HG02763 (cell line): Measurements from ENCODE around the gene TAF15.

ENCODE experiments used
- ATAC-seq: cut with Tn5 transposase; IDR thresholded peaks from one replicate; pipeline ENCODE4 v1.9.1; 2021; ENCODE audit warnings: mild to moderate bottlenecking, moderate library complexity; ENCODE audit not compliant: unreplicated experiment

Gene TAF15

GRCh38 chr17:35816723-35817122, 7.4 kb downstream of the TAF15 start:
- no peak for ATAC-seq

GRCh38 chr17:35817196-35817595, 7.9 kb downstream of the TAF15 start:
- no peak for ATAC-seq

GRCh38 chr17:35819455-35819854, 10.2 kb downstream of the TAF15 start:
- ATAC-seq: no peak

GRCh38 chr17:35821308-35821707, 12.0 kb downstream of the TAF15 start:
- ATAC-seq: no peak

- ATAC-seq: no peak
These were observed 15.9 kb downstream of the TAF15 start for GRCh38 chr17:35825206-35825605.

- no peak for ATAC-seq
These were observed 31.8 kb downstream of the TAF15 start for GRCh38 chr17:35841101-35841500.

- no peak for ATAC-seq
These were observed 32.2 kb downstream of the TAF15 start for GRCh38 chr17:35841505-35841904.

GRCh38 chr17:35842239-35842638, 33.0 kb downstream of the TAF15 start:
- ATAC-seq: no peak

GRCh38 chr17:35843698-35844097, 34.4 kb downstream of the TAF15 start:
- no peak for ATAC-seq

GRCh38 chr17:35844547-35844946, 35.3 kb downstream of the TAF15 start:
- no peak for ATAC-seq

GRCh38 chr17:35846055-35846809, 36.9 kb downstream of the TAF15 start:
- no peak for ATAC-seq

GRCh38 chr17:35847006-35847405, 37.7 kb downstream of the TAF15 start:
- no peak for ATAC-seq

- no peak for ATAC-seq
These were observed 38.5 kb downstream of the TAF15 start for GRCh38 chr17:35847633-35848373.

- no peak for ATAC-seq
These were observed 40.4 kb downstream of the TAF15 start for GRCh38 chr17:35849469-35850348.

GRCh38 chr17:35855965-35856364, 46.7 kb downstream of the TAF15 start:
- no peak for ATAC-seq

GRCh38 chr17:35856603-35857002, 47.3 kb downstream of the TAF15 start:
- ATAC-seq: no peak

- no peak for ATAC-seq
These were observed 55.6 kb downstream of the TAF15 start for GRCh38 chr17:35864853-35865252.

GRCh38 chr17:35865412-35866340, 56.4 kb downstream of the TAF15 start:
- ATAC-seq: no peak

GRCh38 chr17:35866341-35866950, 57.2 kb downstream of the TAF15 start:
- ATAC-seq: no peak

- ATAC-seq: no peak
These were observed 58.3 kb downstream of the TAF15 start for GRCh38 chr17:35867574-35867973.
